GM04503 (cell line): ENCODE results near the gene PYGM.

ENCODE experiments used
- DNase-seq: peaks from one replicate; pipeline ENCODE4 v3.0.0-alpha.2; 2012; ENCODE audit warnings: low read depth

Gene PYGM

DNA sequence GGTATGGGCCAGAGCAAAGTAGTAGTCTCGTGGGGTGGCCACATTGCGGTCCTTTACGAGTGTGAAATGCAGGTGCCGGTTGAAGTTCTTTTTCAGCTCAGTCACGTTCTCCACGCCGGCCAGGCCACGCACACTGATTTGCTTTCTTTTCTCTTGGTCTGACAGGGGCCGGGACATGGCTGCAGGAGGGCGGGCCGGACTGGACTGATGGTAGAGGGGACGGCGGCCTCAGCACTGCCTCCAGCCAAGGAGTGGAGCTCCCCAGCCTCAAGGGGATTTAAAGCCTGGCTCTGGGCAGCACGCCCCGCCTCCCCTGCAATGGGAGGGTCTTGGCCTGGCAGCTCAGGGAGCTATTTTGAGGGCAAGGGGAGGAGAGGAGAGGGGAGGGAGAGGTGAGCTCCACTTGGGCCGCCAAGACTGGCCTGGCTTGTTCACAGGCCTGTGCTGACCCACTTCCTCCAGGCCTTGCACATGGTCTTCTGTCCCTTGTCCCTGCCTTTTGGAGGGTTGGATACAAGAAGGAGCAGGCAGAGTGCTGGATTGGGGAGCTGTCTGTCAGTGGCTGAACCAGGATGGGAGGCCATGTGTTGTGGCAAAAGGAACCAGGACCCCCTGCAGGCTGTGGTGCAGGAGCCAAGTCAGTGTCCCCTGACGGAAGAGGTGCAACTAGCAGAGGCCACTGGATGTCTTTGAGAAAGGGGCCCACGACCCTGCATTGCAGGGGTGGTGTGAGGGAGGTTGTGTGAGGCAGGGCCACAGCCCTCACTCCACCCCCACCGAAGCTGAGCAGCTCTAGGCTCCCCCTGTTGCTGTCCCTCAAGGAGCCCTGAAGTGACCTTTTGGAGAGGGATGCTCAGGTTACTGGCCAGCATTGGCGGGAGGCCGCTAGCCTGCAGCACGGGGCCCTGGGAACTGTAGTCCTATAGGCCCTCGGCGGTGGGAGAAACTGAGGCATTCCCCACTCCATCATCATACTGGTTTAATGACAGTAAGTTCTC, at the start of gene PYGM:
Gene PYGM, minus strand, starts transcription at position 253 of the 998 bp plus-strand sequence. Its CDS starts 76 bp downstream, at position 177.
- no peak for DNase-seq

- no peak for DNase-seq
Measured at GRCh38 chr11:64805481-64805880, 45.7 kb upstream of the PYGM start.

DNA sequence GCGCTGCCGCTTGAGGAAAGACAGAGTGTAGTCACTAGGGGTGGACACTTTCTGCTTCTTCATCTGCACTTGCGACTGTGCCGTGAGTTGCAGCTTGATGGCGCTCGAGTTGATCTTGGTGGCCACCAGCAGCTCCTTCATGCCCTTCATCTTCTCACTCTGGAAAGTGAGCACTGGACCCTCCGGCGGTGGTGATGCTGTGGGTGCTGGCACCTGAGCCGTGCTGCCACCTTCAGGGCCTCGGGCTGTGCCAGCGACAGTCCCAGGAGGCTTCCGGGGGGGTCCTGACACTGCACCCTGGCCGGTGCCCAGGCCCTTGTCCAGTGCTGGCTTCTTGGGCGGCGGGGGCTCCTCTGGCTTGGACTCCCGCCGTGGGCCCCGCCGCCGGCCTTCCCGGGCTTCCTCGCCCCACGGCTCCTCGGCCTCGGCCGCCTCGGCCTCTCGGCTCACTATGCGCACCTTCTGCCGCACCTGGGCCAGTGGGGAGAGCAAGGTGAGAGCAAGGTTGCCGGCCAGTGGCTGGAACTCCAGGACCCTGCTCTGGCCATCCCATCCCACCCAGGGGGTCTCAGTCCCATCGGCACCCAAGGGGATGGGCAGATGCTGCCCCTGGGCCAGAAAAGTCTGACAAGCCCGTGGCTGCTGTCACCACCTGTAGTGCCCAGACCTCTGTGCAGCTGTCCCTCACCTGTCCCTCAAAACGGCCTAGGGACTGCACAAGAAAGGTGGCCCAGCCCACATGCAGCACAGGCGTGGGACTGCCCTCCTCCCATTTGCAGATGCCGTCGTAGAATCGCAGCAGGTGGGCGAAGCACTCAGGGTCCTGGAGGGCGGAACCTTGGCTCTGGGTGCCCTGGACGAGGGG, 44.8 kb upstream of the PYGM start:
- DNase-seq: no peak

- DNase-seq: no peak
Measured at GRCh38 chr11:64803846-64804345, 44.1 kb upstream of the PYGM start.

- peak; percentile 27 for DNase-seq
Measured at GRCh38 chr11:64803158-64803845, 43.5 kb upstream of the PYGM start, which contains the start of gene MAP4K2. Gene MAP4K2, minus strand, starts transcription at chr11:64803214. Its CDS starts 65 bp downstream, at chr11:64803149.

DNA sequence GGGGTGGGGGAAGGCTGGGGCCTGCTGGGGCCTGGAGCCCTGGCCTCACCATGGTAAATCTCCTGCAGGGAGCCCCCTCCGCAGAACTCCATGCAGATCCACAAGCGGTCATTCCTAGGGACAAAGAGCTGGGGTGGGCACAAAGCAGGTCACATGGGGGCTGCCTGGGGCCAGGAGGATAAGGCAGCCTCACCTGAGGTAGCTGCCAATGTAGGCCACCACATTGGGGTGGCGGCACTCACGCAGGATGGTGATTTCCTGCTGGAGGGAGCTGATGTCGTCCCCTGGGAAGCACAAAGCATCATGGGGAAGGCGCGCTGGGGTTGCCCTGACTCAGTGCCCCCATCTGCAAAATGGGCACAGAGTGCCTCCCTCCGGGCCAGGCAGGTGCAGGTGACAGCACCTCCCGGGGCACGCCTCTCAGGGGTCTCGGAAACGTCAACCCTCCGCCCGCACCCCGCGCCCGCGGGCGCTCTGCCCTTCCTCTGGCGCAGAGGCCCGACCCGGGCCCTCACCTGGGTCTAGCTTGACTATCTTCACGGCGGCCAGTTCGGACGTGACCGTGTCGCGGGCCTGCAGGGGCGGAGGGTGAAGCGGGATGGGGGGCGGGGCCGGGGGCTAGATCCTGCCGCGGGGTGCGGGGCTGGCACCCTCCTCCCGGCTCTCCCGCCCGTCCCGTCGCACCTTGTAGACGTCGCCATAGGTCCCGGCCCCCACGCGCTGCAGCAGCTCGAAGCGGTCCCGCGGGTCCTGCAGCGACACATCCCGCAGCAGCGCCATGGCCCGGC, 42.8 kb upstream of the PYGM start:
- DNase-seq: no peak

DNA sequence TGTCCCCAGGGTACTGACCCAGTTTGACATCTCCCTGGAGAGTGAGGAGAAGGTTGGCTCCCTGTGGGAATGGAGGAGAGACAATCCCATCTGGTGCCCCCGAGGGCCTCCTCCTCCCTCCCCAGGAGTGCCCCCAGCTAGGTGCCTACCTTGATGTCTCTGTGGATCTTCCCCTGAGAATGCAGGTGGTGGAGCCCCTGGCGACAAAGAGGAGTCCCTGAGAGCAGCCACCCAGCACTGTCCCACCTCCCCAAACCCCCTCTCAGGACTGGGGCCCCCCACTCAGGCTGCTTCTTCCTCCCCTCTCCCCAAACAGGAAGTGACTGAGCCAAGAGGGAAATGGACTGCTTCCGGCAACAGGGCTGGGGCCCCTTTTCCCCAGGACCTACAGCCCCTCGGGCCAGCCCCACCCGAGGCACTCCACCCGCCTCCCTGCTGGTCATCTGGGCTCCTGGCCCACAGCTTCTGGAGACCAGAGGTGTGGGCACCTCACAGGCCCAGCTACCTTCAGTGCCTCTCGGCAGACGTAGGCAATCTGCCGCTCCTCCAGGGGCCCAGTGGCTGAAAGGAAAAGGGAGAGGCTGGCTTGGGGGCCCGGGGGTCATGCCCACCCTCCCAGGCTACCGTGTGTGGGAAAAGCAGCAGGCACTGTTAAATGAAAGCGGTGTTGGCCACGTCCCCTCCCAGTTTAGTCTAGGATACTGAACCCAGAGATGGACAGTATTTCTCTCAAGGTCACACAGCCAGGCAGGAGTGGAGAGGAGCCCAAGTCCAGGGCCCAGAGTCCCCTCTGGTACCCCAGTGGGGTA, 42.0 kb upstream of the PYGM start:
- no peak for DNase-seq

DNA sequence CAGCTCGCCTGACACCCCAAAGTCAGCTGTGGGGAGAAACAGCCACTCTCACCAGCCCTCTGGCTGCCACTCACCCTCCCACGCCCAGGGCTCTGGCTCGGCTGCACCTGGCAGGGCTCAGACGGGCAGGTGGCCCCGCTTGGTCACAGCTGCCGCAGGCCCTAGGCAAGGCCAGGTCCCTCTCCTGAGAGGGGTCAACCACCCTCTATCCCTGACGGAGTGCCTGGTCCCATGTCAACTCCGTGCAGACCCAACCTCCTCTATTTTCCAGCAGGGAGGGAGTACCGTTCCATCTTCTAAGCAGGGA, 41.3 kb upstream of the PYGM start:
- no peak for DNase-seq

- DNase-seq: no peak
Measured at GRCh38 chr11:64800303-64801157, 40.8 kb upstream of the PYGM start.

DNA sequence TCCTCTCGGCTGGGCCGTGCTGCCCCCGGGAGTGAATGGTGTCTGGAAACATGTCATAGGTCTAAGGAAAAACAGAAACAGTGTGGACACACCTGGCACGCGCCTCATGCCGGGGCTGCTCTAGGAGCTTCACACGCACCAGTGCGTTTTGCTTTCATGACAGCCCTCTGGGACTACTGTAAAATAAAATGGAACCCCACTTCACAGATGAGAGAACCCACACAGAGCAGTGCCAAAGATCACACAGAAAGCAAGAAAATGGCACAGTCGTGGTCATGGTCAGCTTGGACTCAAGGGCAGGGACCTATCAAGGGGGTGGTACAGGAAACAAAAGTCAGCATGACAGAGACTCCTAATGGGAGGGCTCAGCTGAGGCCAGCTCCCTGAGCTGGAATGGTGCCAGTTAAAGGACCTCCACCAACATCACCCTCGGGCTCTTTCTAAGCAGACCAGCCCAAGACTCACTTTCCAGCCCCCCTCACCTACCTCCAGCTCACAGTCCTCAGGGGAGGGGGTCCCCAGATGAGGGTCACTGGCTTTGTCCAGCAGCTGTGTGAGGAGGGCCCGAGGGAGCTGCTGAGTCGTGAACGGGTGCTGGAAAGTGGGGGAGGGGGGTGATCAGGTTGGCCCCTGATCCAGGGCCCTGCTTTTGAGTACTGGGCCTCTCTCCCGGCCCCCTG, 40.0 kb upstream of the PYGM start:
- no peak for DNase-seq

GRCh38 chr11:64799256-64799622, 39.5 kb upstream of the PYGM start:
- DNase-seq: no peak

DNA sequence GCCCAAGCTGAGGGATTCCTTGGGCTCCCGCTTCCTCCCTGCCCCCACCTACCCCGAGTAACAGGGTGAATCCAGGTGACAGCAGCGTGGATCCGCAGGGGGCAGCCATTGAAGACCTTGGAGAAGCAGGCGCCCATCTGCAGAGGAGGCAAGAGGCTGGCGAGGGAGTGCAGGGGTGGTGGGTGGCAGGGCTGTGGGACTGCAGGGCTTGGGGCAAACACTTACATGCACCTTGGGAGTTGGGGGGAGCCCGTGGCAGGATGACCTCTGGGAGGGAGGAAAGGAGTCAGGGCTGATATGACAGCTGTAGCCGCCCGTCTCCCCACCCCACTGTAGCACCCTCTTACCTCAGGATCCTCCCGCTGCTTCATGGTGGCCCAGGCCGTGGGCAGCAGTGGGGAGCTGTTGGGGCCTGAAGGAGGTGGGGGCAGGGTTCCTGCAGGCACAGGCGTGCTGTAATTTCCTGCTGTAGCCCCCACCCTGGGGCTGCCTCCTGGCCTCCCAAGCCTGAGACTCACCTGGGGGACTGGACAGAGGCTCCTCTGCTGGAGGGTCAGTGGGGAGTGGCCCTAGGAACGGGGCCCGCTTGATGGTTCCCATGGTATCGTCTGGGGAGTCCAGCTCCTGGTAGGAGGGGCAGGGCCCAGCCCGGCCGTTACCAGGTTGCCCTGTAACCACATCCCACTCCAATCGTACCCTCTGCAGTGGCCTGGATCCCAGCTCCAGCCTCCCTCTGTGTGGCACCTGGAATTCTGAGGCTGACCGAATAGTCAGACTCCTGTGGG, 37.2 kb upstream of the PYGM start:
- DNase-seq: no peak

- no peak for DNase-seq
Measured at GRCh38 chr11:64796047-64796756, 36.4 kb upstream of the PYGM start.

DNA sequence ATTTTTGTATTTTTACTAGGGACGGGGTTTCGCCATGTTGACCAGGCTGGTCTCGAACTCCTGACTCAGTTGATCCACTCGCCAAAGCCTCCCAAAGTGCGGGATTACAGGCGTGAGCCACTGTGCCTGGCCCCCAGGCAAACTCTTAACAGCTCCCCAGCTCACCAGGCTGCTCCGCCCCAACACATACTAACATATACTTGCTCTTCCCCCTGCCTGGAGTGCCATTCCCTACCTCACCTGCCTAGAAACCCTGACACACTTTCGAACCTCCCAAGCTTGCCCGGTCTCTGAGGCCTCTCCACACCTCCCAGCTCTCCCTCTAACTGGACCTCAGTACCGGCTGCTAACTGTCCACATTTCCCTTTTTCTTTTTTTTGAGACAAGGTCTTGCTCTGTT, 34.8 kb upstream of the PYGM start:
- no peak for DNase-seq

GRCh38 chr11:64793271-64794160, 33.7 kb upstream of the PYGM start:
- no peak for DNase-seq

DNA sequence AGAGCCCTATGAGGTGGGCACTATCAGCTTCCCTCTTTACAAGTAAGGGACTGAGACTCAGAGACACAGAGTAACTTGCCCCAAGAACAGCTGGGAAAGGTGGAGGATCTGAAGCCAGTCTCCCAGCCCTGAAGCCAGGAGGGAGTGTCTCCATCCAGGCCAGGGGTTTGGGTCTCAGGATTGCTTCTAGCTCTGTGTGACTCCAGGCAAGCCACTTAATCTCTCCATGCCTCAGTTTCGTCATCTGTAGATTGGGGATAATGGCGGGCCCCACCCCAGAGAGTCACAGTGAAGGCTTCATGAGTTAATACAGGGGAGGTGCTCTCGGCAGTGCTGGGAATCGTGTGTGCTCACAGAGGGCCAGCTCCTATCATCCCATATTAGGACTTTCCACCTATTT, 32.7 kb upstream of the PYGM start:
- no peak for DNase-seq
